ENCODE results near the gene OAT.

GRCh38 chr10:124388476-124388822 lies 30.3 kb downstream of the OAT start:
- TF ChIP-seq CTCF (IDR thresholded peaks at IDR 0.05) (no peak), POLR2AphosphoS5 (IDR thresholded peaks at IDR 0.05) (no peak), POLR2A (IDR thresholded peaks at IDR 0.05) (no peak), EP300 (IDR thresholded peaks at IDR 0.05) (no peak)
